ENCODE data around the gene GRHL1.
"Not testable (repeated sequence)": the region's sequence is repeated elsewhere in the genome, so short reads cannot be mapped to it uniquely, and the experiment has no call there.

GRHL1 gene

GRCh38 chr2:9951522-9952285 lies at the start of gene GRHL1:
Gene GRHL1 (plus strand): TSS chr2:9951693. CDS start chr2:9951834, 141 bp downstream.
- peak; percentile 92 for DNase-seq (ENCODE audit: low spot score)

- no peak for DNase-seq (ENCODE audit: low spot score)
Observed at GRCh38 chr2:9905413-9905812, 46.1 kb upstream of the GRHL1 start.

GRCh38 chr2:9907402-9907801 lies 44.1 kb upstream of the GRHL1 start:
- DNase-seq (ENCODE audit: low spot score): no peak

GRCh38 chr2:9908639-9909038 lies 42.9 kb upstream of the GRHL1 start:
- peak; percentile 20 for DNase-seq (ENCODE audit: low spot score)

- DNase-seq (ENCODE audit: low spot score): no peak
Observed at GRCh38 chr2:9909106-9909505, 42.4 kb upstream of the GRHL1 start.

GRCh38 chr2:9910699-9911098 lies 40.8 kb upstream of the GRHL1 start:
- DNase-seq (ENCODE audit: low spot score): no peak

GRCh38 chr2:9912468-9912867 lies 39.0 kb upstream of the GRHL1 start:
- DNase-seq (ENCODE audit: low spot score): no peak

- DNase-seq (ENCODE audit: low spot score): no peak
Observed at GRCh38 chr2:9914384-9915065, 37.0 kb upstream of the GRHL1 start.

- no peak for DNase-seq (ENCODE audit: low spot score)
Observed at GRCh38 chr2:9918275-9918674, 33.2 kb upstream of the GRHL1 start.

GRCh38 chr2:9919512-9919911 lies 32.0 kb upstream of the GRHL1 start:
- DNase-seq (ENCODE audit: low spot score): no peak

GRCh38 chr2:9927020-9927419 lies 24.5 kb upstream of the GRHL1 start:
- DNase-seq (ENCODE audit: low spot score): not testable (repeated sequence)

GRCh38 chr2:9937258-9937657 lies 14.2 kb upstream of the GRHL1 start:
- DNase-seq (ENCODE audit: low spot score): no peak

GRCh38 chr2:9937968-9938367 lies 13.5 kb upstream of the GRHL1 start:
- no peak for DNase-seq (ENCODE audit: low spot score)

- peak; percentile 37 for DNase-seq (ENCODE audit: low spot score)
Observed at GRCh38 chr2:9939587-9940485, 11.7 kb upstream of the GRHL1 start.

GRCh38 chr2:9941196-9941995 lies 10.1 kb upstream of the GRHL1 start:
- peak; percentile 87 for DNase-seq (ENCODE audit: low spot score)

GRCh38 chr2:9941996-9942390 lies 9.5 kb upstream of the GRHL1 start:
- DNase-seq (ENCODE audit: low spot score): no peak

GRCh38 chr2:9944330-9944758 lies 7.1 kb upstream of the GRHL1 start:
- no peak for DNase-seq (ENCODE audit: low spot score)

- DNase-seq (ENCODE audit: low spot score): no peak
Observed at GRCh38 chr2:9945596-9945995, 5.9 kb upstream of the GRHL1 start.

GRCh38 chr2:9946076-9946475 lies 5.4 kb upstream of the GRHL1 start:
- DNase-seq (ENCODE audit: low spot score): no peak

- DNase-seq (ENCODE audit: low spot score): no peak
Observed at GRCh38 chr2:9946818-9947217, 4.7 kb upstream of the GRHL1 start.

GRCh38 chr2:9948721-9949120 lies 2.8 kb upstream of the GRHL1 start:
- DNase-seq (ENCODE audit: low spot score): no peak

Data from COLO829 (cell line).